Caki2 (cell line): Measurements from ENCODE around the gene DSTYK. TPM values are rescaled to one million over a fixed set of nuclear protein-coding genes. Genes with fewer than 3 reads are reported as not detected.

Experiments used
- DNase-seq: peaks from one replicate; pipeline ENCODE4 v3.0.0-alpha.2; 2015; ENCODE audit warnings: low read depth
- in situ Hi-C: cut with HindIII; loops from 2 replicates; pipeline ENCODE4 v1.10.0; 2016; ENCODE audit warnings: low sequenced_read_pairs, low pct_unique_long_range_greater_than_20kb, mixed read lengths
- total RNA-seq: library from RNA; depleted of rRNA; stranded (reverse); fragments of >200 nt; shearing (Covaris generic); gene quantifications from 2 replicates; pipeline ENCODE4 v1.2.3, GENCODE V29; 2014; ENCODE audit warnings: low replicate concordance; rRNA removed

DSTYK gene, protein sequence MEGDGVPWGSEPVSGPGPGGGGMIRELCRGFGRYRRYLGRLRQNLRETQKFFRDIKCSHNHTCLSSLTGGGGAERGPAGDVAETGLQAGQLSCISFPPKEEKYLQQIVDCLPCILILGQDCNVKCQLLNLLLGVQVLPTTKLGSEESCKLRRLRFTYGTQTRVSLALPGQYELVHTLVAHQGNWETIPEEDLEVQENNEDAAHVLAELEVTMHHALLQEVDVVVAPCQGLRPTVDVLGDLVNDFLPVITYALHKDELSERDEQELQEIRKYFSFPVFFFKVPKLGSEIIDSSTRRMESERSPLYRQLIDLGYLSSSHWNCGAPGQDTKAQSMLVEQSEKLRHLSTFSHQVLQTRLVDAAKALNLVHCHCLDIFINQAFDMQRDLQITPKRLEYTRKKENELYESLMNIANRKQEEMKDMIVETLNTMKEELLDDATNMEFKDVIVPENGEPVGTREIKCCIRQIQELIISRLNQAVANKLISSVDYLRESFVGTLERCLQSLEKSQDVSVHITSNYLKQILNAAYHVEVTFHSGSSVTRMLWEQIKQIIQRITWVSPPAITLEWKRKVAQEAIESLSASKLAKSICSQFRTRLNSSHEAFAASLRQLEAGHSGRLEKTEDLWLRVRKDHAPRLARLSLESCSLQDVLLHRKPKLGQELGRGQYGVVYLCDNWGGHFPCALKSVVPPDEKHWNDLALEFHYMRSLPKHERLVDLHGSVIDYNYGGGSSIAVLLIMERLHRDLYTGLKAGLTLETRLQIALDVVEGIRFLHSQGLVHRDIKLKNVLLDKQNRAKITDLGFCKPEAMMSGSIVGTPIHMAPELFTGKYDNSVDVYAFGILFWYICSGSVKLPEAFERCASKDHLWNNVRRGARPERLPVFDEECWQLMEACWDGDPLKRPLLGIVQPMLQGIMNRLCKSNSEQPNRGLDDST
- 7.2 and 11.1 TPM in 2 replicates for total RNA-seq

DNA sequence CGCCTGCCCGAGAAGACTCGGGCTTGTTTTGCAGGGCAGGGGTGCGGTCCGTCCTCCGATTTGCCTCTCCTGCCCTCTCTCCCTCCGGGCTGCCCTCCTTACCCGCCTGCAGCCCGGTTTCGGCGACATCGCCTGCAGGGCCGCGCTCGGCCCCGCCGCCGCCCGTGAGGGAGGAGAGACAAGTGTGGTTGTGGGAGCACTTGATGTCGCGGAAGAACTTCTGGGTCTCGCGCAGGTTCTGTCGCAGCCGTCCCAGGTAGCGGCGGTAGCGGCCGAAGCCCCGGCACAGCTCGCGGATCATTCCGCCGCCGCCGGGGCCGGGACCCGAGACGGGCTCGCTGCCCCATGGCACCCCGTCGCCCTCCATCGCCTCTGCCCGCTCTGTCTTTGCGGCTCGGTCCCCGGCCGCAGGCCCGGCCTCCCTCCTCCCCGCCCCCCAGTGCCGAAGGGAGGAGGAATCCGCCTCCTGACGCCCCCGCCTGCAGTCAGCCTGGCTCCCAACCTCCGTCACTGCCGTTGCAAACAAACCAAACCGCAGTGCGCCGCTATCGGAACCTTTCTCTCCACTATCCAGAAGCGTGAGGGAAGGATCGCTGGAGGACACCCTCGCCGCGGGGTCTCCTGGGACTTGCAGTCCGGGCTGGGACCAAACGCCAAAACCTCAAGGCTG, at the start of gene DSTYK:
DSTYK (minus strand) TSS at position 534 of the 670 bp plus-strand sequence; CDS start at position 367, 167 bp downstream.
- in situ Hi-C loops: no loop called here
- DNase-seq: peak; percentile 95

DNA sequence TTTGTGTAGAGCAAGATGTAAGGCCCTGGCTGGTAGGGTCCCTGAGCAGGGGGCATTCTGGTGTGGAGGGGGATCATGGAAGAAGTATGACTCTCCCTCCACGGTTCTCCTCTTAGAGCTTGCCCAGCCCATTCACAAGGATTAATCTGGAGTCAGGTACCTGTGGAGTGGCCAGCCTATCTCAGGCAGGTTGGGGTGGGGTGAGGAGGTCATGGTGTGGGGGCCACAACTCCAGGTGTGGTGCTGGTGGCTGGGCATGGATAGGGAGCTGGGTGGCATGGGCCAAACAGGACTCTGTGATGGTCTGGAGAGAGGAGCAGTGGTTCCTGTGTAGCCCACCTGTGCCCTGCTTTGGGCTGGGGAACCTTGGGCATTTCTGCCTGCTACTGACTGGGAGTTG, 48.5 kb upstream of the DSTYK start:
- no peak for DNase-seq
- in situ Hi-C loops: no loop called here

DNA sequence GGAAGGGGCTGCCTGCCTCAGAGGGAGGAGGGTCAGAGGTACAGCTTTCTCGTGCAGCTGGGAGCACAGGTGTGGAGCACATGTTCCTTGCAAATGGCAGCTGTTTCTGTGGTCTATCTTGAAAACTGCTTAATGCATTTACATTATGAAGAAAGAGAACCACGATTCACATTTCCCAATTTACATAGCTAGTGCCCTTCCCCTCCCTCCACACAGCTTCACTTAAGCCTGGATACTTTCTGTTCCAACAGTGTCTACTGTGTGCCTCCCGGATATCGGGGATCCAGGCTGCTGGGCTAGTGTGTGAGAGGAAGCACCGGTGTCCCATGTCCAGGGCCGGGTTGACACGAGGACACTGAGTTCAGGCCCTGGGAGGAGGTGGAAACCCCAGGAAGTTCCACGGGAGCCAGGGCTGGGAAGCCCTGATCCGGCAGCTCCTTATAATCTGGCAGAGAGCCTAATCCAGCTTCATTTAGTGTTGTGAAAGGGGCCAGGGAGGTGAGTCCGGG, 47.9 kb upstream of the DSTYK start:
- DNase-seq: no peak
- in situ Hi-C loops: no loop called here

DNA sequence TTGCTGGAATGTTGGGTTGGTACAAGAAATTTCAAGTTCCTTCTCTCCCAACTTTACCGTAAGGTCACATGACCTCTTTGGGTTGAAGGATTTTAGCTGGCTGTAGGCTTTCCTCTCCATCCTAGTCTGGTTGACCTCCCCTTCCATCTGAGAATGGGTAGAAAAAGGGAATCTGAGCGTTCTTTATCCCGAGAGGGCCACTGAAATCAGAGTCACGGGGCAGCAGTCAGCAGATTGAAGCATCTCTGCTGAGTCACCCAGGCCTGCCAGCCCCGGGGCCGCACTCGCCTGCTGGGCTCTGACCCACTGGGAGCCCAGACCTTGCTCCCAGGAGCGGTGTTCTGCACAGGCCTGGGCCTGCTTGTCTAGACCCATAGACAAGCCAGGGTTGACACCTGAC, 47.2 kb upstream of the DSTYK start:
- peak; percentile 43 for DNase-seq
- in situ Hi-C loops: no loop called here

DNA sequence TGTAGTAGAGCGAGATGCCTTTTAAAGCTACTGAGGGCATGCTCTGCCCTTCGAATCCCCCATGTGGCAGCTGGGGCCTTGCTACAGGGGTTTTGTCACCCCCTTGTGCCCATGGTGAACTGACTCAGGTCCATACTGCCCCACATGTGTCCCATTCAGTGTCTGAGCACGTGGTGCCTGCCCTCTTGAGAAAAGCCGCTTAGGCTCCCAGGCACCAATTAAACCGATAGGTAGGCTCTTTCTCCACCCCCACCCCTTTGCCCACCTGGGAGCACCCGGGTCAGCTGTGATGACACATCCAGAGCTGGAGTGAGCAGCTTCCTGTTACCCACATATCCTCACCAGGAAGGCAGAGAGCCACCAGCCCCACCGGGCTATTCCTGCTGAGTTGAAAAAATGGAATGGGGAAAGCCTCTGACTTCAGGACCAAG, 46.8 kb upstream of the DSTYK start:
- no peak for DNase-seq
- in situ Hi-C loops: no loop called here

DNA sequence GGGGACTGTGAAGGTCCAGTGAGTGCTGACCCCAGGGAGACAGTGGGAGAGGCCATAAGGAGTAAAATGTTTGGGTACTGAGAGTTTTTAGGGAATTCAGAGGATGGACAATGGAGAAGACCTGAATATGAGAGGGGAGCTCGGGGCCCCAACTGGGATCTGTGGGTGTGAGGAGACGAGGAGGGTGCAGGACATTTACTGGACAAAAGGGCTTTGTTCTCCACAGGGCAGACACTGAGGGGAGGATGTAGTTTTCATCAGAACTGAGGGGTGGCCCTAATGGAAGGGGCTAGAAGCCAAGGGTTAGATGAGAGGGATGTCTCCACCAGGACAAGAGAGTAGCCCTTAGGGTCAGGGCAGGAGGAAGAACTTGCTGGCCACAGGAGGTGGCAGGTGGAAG, 46.2 kb upstream of the DSTYK start:
- in situ Hi-C loops: no loop called here
- DNase-seq: no peak

DNA sequence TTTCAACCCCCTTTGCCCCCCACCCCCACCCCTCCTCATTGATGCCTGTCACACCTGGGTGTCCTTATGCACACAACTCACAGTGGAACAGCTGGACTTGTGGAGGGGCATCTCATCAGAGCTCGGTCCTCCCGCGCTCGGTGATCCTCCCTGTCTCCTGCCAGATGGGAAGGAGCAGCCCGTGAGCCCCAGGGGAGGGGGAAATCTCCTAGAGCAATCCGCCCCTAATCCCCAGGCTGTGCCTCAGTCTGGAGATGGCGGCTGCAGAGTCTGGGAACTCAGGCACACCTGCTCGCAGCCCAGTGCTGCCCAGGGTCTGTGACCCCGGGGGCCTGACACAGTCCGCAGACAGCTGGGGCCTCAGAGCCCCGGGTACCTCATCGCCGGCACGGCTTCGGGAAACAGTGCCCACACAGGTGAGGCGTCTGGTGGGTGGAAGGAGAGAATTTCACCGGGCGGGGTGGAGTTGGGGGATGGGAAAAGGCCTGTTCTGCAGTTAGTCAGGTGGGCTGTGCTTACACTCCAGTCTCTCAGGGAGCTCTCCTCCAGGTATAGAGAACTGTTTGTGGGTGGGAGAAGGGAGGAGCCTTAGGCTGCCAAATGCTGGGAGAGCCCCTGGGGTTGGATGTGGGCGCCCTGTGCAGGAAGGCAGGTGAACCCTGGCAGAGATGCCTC, 45.6 kb upstream of the DSTYK start:
- in situ Hi-C loops: no loop called here

DNA sequence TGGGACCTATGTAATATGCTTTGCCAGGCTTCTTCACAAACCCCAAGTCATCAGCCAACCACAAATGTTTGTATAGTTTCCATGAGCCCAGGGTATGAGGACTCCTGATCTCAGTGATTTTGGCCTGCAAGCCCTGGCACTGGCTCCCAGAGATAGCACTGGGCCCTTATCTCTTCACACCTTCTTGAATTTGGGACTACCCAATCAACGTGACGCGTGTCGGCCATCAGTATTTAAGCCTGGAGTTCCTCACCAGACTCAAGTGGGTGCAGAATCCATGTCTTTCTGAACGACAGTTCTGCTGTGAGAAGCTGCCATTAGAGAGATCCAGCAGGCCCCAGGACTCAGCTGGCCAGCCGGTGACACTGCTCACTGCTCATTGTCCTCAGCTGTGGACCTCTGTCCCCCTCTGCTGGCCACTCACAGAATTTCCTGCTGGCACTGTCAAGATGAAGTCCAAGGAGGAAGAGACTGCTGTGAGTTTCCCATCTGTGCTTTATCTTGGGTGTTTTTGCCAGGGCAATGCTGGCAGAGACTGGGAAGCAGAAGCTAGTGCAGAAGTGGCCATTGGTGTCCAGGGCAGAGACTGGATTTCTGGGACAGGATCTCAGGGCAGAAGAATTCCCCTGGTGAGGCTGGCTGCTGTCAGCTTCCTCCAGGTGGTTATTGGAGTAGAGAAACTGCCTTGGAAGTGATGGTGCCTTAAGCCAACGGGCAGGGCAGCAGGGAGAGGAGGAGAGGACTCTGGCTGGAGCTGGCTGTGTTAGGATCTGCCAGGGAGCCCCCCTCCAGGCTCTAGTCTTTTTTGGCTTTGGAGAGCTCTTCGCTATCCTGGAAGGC, 44.7 kb upstream of the DSTYK start:
- in situ Hi-C loops: no loop called here
- peak; percentile 76 for DNase-seq

More for the DNA sequence above, 45.6 kb upstream of the DSTYK start:
- no peak for DNase-seq

DNA sequence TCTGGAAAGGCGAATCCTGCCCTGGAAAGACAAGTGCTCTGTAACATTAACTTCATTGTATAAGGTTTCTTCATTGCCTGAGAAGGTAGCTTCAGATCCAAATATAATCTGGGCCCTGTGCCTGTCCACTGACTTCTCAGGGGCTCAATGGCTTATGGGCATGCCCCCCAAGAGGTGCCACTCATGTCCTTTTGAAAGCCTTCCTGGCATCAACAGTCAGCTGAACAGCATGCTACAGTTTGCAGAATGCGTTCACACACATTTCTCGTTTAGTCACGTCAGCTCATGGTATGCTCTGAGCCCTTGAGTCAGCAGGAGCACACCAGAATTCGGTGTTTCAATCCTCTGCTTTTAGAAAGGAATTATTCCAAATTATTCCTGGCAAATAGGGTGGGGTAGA, 40.1 kb upstream of the DSTYK start:
- DNase-seq: no peak
- in situ Hi-C loops: no loop called here

DNA sequence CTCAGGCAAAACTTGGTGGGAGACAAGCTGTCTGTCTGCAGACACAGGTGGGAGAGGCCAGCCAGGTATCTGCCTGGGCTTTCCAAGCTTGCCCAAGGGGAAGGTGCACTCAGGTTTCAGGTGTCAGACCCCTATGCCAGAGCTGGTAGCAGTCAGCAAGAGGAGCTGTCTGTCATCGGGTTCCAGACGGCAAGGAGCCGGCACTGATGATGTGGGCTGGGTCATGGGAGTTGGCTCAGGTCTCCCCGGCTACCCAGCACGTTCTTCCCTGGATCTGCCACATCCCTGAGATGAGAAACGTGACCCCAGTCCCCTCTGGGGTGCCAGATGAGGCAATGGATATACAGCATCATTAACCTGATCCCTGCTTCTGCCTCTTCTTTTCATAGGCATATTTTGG, 39.2 kb upstream of the DSTYK start:
- no peak for DNase-seq
- in situ Hi-C loops: no loop called here

DNA sequence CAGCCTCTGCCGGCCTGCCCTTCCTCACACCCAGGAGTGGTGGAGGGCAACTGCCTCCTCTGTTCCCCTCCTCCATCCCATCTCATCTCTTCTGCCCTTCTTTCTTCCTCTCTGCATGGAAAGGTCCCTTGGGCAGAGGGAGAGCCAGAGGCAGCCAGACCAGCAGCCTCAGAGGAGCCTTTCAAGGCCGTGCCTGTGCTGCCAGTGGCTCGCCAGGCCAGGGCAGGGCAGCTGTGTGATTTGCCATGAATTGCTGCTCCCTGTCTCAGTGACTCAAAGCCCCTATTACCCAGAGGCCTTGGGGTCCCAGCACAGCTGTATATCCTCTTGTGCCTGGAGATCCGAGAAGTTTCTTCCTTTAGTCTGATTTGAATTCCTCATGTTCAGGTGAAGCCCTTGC, 38.1 kb upstream of the DSTYK start:
- no peak for DNase-seq
- in situ Hi-C loops: no loop called here

DNA sequence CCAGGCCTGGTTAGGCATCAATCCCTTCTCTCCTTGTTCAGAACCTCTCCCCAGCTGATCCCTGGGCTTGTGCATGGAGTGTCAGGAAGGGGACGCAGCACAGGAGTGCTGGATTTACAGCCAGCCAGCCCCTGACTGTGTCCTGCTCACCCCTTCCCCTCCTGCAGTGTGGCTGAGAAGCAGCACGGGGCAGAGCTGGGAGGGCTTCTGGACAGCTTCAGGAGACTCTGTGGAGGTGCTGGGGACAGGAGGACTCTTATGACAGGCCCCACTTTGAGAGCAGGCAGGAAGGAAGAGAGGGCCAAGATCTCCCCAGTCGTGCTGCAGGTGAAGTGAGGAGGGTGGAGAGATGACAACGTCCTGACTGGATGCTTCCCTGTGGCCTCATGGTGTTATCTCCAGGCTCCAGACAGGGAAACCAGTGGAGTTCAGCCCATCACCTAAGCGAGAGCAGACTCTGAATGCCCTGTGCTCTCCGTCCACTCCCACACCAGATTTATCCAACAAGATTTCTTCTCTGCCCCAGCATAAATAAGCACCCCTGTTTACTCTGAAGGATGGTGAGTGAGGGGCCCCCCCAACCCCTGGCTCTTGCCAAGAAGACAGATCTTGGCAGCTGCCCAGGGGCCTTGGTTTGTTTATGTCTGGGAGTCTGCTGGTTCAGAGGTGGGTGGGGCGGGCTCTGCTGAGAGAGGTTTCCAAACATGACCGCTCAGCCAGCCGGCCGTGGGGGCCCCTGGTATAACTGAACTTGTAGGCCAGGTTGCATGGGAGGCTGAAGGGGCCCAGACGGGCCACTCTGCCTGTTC, 37.5 kb upstream of the DSTYK start:
- in situ Hi-C loops: no loop called here
- DNase-seq: peak; percentile 23

DNA sequence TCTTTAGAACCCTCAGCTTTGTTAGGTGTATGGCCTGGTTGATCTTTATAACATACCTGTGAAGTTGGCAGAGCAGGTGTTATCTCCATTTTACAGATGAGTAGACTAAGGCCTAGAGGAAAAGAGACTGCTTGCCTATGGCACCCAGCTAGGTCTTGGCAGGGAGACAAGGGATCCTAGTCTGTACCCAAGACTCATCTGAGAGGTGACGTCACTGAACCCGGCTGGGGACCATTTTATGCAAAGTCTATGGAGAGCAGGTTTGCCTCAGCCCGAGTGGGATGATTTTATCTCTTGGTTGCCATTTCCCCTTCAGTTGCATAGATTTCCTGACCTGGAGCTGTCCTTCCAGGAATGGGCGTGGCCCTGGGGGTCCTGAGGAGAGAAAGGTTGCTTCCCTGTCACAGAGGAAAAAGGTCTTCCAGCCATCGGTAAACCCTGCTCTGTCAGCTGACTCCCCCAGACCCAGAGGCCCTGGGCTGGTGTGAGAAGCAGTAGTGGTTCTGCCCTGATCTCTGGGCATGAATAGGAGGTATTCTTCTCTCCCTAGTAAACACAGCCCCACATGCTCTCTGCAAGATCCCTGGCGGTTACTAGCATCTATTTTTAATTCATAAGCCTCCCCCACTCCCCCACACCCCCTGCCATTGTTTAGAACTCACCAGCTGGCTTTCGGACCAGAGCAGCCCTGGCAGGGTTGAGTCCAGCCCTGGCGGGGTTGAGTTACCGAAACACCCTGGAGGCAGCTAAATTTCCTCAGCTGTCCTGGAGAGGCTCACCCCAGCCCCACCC, 35.8 kb upstream of the DSTYK start:
- in situ Hi-C loops: no loop called here
- no peak for DNase-seq

DNA sequence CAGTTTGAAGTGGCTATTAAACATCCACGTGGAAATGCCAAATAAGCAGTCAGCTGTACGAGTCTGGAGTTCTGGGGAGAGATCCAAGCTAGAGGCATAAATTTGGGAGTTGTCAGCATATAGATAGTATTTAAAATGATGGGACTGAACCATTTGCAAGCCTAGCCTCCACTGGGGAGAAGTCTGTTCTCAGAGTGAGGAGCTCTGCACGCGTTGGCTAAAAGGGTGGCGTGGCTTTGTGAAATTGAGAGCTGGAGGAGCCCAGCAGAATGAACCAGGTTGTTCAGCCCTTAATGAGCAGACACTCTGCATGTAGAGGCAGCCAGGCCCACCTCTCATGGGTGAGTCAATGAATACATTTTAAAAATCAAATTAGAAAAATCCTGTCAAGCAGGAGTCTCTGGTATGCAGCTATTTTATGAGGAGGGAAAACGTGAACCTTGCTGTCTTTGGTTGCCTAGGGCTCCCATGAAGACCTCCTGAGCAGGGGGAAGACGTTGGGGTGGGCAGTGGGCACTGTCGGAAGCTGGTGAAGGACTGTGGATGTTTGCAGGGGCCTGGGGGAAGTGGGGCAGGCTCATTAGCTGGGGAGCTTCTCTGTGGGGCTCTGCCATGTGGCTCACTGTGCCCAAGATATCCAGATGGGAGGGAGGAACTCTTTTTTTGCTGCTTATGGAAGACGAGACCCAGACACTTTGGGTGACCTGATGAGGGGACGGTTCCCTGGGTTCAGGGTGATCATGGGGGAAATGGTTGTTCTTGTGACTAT, 35.0 kb upstream of the DSTYK start:
- in situ Hi-C loops: no loop called here
- DNase-seq: no peak

DNA sequence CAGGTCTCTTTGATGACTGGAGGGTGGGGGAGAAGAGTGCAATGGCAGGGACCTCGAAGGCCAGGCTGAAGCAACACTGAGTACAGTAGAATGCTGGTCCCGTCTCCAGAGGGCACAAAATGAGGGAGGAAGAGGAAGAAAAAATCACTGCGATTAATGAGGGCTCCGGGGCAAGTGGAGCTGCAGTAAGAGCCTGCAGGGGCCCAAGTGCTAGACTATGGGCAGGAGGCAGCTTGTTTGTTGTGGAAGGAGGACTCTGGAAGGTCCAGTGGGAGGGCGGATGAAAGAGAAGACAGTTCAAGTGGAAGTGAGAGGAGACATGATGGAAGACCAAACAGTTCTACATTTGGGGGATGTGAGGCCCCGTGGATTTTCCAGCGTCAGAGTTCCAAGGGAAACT, 33.6 kb upstream of the DSTYK start:
- DNase-seq: no peak
- in situ Hi-C loops: no loop called here
